NCI-H1092 treated with DMSO at 0.1 percent for 48 hours (cell line): Measurements from ENCODE around the gene HOXC13.
A peak's percentile ranks its signal among the peaks of the same experiment; 100 is the strongest.

Experiments used
- DNase-seq: peaks from one replicate; lab custom pipeline; 2025; lab: John Stamatoyannopoulos, UW

Gene HOXC13

DNA sequence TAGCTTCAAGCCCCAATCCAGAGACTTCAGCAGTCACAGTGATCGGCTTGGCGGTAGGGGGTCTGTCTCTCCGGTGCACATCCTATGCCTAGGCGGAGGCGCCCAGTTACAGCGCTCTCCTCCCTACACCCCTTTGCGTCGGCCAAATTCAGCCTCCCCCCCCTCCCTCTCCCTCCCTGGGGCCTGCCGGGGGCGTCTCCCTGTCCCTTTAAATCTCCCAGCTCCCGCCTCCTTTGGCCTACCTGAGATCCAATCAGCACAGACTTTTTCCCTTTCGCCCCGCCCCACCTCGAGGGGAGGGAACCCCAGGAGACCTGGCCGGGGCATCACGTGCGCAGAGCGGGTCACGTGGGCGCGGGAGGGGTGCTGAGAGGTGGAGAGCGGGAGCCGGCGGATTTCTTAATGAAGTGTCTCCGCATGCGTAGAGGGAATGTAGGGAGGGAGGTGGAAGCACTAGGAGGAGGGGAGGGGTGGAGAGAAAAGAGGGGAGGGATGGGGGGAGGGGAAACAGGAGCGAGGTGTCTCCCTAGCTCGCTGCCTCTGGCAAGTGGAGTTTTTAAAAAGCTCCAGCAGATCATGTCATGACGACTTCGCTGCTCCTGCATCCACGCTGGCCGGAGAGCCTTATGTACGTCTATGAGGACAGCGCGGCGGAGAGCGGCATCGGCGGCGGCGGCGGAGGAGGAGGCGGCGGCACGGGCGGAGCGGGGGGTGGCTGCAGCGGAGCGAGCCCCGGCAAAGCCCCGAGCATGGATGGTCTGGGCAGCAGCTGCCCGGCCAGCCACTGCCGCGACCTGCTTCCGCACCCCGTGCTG lies at the start of gene HOXC13:
Gene HOXC13, plus strand, starts transcription at position 506 of the 815 bp plus-strand sequence. Its CDS starts 76 bp downstream, at position 582.
- peak; percentile 89 for DNase-seq

DNA sequence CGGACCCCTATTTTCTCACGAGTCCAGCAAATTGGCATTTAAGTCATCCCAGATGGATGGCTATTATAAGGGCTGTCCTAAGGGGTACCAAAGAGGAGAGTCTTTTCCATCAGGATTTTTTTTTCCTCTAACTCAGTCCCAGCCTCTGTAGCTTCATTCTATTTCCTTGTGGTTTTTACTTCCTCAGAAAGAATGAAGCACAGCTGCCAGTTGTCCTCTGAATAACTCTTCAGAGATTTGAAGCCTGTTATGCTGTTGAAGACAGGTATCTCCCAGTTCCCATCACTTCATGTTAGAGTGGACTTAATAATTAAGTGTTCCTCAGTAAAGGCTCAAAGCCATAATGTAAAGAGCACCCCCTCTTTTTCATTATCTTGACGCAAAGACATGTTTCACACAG lies 48.5 kb upstream of the HOXC13 start:
- DNase-seq, result no peak

DNA sequence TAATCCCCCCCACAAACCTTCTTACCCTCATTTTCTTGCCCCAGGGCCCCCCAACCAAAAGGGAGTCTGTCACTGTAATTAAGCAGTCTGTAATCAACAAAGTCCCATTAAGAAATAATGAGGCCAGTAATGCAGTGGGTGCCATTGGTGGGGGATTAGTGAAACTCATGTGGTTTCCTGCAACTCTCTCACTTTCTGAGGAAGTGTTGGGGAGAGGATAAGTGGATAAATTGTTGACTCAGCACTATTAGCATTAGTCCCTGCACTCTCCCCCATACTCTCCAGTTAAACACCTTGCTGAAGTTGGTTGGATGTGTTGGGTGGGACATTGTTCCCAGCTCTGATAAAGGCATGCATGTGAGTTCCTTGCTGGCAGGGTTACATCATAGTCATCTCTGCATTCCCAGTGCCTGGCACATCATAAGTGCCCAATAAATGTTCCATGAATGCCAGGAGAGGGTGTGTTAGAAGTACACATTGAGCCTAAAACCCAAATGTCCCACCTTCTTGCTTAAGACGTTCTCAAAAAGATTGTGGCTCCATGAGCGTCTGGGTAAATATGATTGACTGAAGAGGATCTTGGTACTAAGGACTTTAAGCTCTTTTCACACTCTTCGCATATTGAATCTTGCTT lies 45.8 kb upstream of the HOXC13 start:
- DNase-seq, result no peak

DNA sequence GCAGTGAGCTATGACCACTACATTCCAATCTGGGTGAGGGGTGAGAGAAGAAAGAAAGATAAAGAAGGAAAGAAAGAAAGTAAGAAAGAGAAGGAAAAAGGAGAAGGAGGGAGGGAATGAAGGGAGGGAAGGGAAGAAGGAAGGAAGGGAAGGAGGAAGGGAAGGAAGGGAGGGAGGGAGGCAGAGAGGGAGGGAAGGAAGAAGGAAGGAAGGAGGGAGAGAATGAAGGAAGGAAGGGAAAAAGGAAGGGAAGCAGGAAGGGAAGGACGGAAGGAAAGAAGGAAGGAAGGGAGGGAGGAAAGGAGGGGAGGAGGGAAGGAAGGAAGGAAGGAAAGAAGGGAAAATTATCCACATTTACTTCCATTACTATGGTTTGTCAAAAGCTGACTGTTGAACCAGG lies 39.4 kb upstream of the HOXC13 start:
- no peak for DNase-seq

GRCh38 chr12:53907103-53907502 lies 31.5 kb upstream of the HOXC13 start:
- DNase-seq, result no peak

DNA sequence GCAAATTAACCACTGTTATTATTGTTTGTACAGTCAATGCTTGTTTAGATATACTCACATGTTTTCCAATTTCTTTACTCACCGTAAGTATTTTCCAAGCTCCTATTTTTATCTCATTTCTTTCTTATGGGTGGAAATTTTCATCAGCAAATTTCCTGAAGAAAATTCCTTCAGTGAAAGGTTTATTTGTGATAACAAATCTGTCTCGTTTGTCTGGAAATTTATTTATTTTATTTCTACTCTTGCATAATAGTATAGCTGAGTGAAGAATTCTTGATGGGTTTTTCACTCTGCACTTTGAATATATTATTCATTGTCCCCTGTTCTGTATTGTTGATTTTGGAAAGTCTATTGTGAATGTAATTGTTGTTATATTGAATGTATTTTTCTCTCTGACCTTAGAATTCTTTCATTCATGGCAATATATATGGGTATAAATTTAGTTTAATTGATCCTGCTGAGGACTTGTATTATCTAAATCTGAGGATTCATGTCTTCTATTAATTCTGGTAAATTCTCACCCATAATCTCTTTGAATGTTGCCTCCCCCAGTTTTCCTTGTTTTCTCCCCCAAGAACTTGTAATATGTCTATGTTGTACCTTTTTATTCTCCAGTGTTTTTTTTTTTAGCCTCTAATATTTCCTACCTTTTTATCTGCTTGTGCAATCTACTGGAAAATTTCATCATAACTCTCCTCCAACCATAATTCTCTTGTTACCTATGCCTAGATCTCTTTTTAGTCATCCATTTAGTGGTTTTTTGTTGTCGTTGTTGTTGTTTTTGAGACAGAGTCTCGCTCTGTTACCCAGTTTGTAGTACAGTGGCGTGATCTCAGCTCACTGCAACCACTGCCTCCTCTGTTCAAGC lies 21.6 kb upstream of the HOXC13 start:
- DNase-seq, result no peak

DNA sequence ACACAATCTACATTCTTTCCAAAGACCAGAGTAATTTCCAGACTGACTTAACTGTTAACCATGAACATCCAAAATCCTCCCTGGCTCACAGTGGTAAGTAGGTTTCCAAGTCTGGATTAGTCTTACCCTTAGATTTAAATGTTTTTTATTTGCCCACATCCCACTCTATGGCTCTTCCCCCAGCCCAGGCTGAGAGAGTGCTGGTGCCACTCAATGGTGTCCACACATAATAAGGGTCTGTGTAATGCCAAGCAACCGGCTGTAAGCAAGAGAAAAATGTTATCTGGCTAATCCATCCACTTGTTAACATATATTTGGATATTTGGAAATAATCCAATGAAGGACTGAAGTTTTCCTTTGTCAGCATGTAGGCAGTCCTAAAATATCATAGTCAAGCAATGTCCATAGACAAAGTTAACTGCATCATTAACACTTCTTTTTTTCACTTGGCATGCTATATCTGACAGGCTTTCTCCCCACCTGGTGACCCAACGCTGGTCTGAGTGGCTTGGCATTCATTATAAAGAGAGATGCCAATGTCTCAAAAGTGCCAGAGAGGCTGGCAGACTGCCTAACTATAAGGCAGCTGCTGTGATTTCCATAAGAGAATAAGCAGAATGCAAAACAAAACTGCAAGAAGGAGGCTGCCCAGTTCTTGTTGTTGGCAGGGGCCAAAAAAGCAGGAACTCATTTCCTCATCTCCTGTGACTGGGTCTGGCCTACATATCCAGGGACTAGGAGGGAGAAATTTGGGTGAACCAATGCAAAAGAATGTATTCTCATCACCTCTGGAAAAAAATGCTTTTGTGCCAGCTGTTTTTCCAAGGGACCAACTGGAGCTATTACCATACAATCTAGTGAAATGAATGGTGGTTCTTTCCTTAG lies 13.9 kb upstream of the HOXC13 start:
- DNase-seq, result peak; percentile 82

DNA sequence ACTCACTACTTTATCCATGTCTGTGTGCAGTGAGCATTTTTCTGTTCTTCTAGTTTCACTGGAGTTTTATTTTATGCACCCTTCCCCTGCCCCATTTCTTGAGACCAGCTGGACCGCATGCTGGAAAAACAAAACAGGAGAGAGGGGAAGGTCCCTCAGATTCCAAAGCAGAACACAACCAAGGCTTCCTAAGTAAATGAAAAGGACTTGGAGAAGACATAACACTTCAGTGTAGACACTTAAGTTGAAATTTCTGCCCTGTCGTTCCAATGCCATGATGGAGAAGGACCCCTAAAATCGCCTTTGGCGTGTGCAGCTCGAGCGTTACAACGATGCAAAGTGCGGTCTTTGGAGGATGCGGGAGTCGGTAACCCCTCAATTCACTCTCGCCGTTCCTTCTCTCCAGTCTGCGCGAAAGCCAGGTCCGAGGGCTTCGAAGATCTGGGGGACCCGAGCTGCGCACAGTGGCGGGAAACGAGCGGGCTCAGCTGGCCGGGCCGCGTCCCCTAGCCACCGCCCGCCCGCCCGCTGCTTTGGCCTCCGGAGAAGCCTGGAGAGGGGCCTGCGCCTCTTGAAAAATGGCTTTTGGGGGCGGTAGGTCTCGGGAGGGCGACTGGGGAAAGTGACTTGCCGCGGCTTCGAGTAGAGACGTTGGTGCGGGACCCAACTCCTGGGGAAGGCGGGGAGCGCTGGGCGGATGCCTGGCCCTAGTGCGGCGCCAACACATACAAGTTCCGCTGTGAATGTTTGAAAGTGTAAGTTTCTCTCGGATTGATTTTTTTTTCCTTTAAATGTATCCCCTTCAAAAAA lies 11.2 kb upstream of the HOXC13 start:
- DNase-seq, result no peak

DNA sequence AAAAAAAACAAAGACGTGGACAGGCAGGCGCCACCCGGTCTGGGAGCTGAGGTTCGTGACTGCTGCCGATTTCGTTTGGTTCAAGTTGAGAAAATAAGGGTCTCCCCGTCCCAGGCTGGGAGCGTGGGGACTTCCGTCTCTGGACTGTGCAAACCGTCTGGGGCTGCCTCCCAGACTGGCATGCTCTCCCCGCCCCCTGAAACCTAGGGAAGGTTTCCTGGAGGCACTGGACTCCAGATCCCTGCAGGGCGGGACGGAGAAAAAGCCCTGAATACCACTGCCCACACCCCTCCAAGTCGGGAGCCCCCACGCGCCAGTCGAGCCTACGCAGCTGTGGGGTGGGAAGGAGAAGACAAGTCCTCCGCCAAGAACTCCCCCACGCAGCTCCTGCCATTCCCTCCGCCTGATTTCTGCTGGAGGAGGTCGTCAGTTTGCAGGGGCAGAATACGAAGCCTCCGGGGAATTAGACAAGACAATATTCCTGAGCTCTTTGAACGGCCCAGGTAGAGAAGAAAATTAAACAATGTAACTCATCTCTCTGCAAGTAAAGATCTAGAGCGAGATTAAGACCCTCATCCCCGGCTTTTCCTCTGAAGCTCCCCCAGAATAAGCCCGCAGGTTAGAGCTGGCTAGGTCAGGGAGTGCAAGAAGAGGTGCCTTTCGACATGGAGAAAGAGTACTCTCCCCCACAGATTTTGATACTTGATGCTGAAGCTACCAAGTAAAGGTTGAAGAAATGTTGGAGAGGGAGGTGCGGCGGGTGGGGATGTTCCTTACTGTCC lies 10.4 kb upstream of the HOXC13 start:
- no peak for DNase-seq

GRCh38 chr12:53929527-53929926 lies 9.1 kb upstream of the HOXC13 start:
- DNase-seq, result no peak

DNA sequence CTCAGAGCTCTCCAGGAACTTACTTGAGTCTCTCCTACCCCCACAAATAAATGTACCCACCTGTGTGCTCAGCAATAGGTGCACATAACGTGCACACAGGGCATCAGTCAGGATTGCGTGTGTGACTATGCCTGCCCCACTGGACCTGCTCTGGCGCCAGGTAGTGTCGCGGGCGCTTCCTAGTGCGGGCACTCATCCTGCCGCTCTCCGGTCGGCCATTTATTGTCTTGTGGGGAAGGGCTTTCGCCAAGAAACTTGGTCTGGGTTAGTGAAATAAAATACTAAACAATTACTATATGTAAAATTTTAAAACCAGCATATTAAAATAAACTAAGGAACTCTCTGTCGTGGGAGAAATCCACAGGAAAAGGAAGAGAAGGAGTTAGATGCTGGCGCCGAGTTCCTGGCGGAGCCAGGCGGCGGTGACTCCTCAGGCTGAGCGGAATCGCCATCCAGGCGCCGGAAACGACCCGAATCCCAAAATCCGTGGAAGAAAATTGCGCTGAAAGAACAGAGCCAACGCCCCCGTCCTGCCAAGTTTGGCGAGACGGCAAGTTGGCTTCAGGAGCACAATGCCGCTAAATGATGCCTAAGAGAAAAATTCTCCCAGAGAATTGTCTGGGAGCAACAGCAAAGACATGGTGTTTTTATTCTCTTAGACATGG lies 7.9 kb upstream of the HOXC13 start:
- no peak for DNase-seq

GRCh38 chr12:53931844-53932581 lies 6.6 kb upstream of the HOXC13 start:
- no peak for DNase-seq

DNA sequence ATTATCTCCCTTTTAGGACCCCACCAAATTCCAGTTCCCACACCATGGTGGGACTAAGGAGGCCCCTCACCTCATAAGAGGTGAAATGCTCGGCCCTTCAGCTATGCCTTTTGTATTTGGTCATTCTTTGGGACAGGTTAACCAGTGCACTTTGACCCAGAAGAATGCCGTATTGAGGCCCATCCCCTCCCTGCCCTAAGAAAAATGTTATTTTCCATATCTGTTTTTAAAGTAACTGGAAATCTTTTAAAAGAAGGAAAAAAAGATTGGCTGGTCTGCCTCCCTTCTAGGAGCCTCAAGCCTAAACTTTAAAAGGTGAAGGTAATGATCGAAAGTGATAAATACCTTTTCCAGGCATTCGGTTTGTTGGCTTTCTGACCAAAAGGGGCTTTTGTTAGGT lies 5.7 kb upstream of the HOXC13 start:
- DNase-seq, result no peak

GRCh38 chr12:53935383-53936341 lies 3.0 kb upstream of the HOXC13 start:
- no peak for DNase-seq

DNA sequence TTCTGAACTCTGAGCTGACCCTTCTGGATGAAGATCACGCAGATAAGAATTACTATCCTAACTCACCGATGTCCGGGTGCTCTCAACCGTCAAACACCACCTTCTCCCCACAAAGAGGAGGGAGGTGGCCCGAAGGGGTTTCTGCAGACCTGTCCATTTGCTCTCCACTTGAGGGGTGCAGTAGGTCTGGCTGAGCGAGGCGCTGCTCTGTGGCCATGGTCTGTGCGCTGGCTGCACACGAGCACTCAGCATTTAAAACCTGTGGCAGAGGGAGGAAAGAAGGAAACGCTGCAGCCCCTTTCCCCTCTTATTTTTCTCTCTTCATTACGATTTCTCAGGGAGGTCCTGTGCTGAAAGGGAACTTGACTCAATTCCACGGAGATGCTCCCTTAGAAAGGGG lies 1.5 kb upstream of the HOXC13 start:
- no peak for DNase-seq

- no peak for DNase-seq
These were observed 870 bp upstream of the HOXC13 start for GRCh38 chr12:53937596-53938325.
